ENCODE data around the gene PCARE. TPM values are rescaled to one million over a fixed set of nuclear protein-coding genes. Genes with fewer than 3 reads are reported as not detected.

The PCARE gene
- total RNA-seq (2022; extraction: Qiagen RNA extraction), result not detected in 5 replicates

DNA sequence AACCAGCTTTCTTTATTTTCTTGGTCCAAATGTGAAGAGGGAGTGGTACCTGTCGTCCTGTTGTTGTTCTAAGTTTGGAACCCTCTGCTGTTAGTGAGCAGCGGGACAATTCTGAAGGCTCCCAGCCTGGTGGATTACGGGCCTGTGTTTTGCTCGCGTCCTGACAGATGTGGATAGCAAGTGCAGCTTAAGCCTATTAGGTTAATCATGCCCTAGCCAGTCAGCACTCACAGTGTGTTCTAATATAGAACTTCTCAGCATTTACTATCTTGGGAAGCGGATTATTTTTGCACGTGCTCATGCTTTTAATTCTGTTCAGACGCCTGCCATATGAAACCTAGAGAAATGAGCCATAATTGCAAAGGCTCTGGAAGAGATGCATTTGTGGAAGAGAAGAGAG, at the start of gene PCARE:
PCARE (minus strand) TSS at position 113 of the 400 bp plus-strand sequence. CDS start 262 bp downstream, outside the sequence.

DNA sequence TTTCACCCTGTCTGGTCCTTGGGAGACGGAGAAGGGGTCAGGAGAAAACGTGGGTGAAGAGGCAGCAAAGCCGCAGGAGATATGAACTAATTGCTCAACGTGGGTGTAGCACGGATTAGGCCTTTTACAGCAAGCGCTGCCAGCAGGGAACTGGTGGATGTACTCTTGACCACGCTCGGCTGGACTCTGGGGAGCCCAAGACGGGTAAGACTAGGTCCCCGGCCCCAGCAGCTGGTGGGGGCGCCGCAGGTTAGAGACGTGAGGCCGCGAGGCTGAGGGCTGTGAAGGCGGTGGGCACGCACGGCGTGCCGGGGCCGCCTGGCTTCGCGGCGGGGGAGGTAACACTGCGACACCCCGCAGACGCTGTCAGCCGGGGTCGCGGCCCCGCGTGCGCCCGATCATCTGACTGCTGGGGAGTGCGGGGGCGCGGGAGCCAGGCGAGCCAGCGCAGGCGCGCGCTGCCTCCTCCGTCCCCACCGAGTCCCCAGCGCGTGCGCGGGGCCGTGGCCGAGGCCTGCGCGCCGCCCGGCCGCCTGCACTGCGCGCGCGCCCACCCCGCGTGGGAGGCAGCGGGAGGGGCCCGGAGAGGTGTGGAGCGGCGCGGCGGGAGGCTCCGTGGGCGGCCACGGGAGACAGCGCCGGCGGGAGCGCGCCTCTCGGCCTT, 40.8 kb upstream of the PCARE start, which contains the start of gene CLIP4:
CLIP4 (plus strand) TSS at position 470 of the 664 bp plus-strand sequence. CDS start 5,974 bp downstream, outside the sequence.

Other genes with a start within 250 kb of the PCARE start
- gene TRMT61B, start 204.2 kb downstream of the PCARE start, total RNA-seq (2022; extraction: Qiagen RNA extraction), result 14.8 to 18.3 TPM (median 16.1 TPM) in 5 replicates
- 83.8 to 111 TPM (median 89.9 TPM) in 5 replicates for gene WDR43, start 179.9 kb downstream of the PCARE start, total RNA-seq (2022; extraction: Qiagen RNA extraction)
- gene TOGARAM2, start 93.2 kb downstream of the PCARE start, total RNA-seq (2022; extraction: Qiagen RNA extraction), result 0.09 to 0.24 TPM (median 0.14 TPM) in 5 replicates
- gene CLIP4, start 40.9 kb upstream of the PCARE start, total RNA-seq (2022; extraction: Qiagen RNA extraction), result 19.6 to 24.9 TPM (median 22.7 TPM) in 5 replicates